Epithelial cell of proximal tubule (primary cell): Measurements from ENCODE around the gene WDFY2. TPM values are rescaled to one million over a fixed set of nuclear protein-coding genes. Genes with fewer than 3 reads are reported as not detected.

ENCODE experiments used
- DNase-seq: peaks from one replicate; pipeline ENCODE4 v3.0.0-alpha.2; 2011; ENCODE audit warnings: low read depth
- H3K4me3 ChIP-seq: 2 replicates; pipeline ENCODE4 v1.5.1; 2011; ENCODE audit warnings: low read depth, mild to moderate bottlenecking, low read length
- CTCF ChIP-seq: conservative IDR thresholded peaks from 2 replicates; pipeline ENCODE4 v1.5.1; 2012; ENCODE audit warnings: low read depth, mild to moderate bottlenecking, low read length
- total RNA-seq: library from RNA; depleted of rRNA; stranded (reverse); fragments of >200 nt; gene quantifications from 2 replicates; pipeline ENCODE4 v1.2.3, GENCODE V29; 2015

The WDFY2 gene
- total RNA-seq, 1 donor from 2014 or later, result 5.1 TPM

GRCh38 chr13:51675877-51676276 lies 91.6 kb downstream of the WDFY2 start:
- DNase-seq, result no peak

GRCh38 chr13:51676739-51677138 lies 92.5 kb downstream of the WDFY2 start:
- no peak for DNase-seq
- no peak for TF ChIP-seq CTCF
- no peak overlapping the region for H3K4me3 ChIP-seq

More at GRCh38 chr13:51675877-51676276, 91.6 kb downstream of the WDFY2 start:
- no peak overlapping the region for H3K4me3 ChIP-seq
- TF ChIP-seq CTCF, result no peak

DNA sequence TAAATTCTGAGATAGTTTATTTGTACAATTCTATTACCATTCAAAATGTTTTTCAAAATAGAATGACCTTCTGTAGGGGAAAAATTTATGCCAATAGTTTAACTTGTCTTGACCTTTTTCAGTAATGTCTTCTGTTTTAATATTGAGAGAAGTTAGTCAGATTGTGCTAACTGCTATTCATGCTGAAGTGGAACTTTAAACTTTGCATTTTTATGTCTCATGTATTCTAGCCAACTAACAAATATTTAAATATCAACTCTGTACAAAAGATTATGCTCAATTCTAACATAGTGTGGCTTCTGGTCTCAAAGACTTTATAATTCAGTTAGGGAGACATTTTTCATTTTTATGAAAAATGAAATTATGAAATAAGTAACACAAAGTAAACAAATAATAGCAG lies 94.2 kb downstream of the WDFY2 start:
- TF ChIP-seq CTCF, result no peak
- no peak for DNase-seq
- H3K4me3 ChIP-seq, result no peak overlapping the region

GRCh38 chr13:51679616-51680015 lies 95.4 kb downstream of the WDFY2 start:
- TF ChIP-seq CTCF, result no peak
- DNase-seq, result no peak
- H3K4me3 ChIP-seq, result no peak overlapping the region

GRCh38 chr13:51681037-51681678 lies 96.9 kb downstream of the WDFY2 start:
- no peak for TF ChIP-seq CTCF
- H3K4me3 ChIP-seq, result no peak overlapping the region
- no peak for DNase-seq

GRCh38 chr13:51682686-51683085 lies 98.4 kb downstream of the WDFY2 start:
- TF ChIP-seq CTCF, result no peak
- no peak overlapping the region for H3K4me3 ChIP-seq
- DNase-seq, result no peak

DNA sequence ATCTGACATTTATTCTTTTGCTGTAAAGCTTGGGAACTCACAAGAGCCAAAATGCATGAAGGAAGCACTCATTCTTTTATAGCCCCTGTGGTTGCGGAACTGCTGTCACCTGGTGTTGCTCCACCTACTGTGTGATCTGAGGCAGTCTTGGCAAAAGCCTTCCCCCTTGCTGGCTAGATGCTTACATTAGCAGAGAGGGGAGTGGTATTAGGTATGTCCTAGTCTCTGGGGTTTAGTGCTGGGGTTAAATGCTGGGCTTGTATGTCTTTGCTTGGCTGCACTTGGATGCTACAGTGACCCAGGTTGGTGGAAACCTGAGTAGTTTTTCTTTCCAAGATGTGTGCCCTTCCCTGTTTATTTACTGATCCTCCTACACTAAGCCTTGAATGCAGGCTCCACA lies 99.3 kb downstream of the WDFY2 start:
- TF ChIP-seq CTCF, result no peak
- no peak for DNase-seq
- no peak overlapping the region for H3K4me3 ChIP-seq
